HG02610 (cell line): Measurements from ENCODE around the gene GLUD1.
"Not testable (repeated sequence)": the region's sequence is repeated elsewhere in the genome, so short reads cannot be mapped to it uniquely, and the experiment has no call there.

Source experiments
- ATAC-seq: cut with Tn5 transposase; IDR thresholded peaks from one replicate; pipeline ENCODE4 v1.9.1; 2021; ENCODE audit warnings: mild to moderate bottlenecking, moderate library complexity; ENCODE audit not compliant: unreplicated experiment

Gene GLUD1

DNA sequence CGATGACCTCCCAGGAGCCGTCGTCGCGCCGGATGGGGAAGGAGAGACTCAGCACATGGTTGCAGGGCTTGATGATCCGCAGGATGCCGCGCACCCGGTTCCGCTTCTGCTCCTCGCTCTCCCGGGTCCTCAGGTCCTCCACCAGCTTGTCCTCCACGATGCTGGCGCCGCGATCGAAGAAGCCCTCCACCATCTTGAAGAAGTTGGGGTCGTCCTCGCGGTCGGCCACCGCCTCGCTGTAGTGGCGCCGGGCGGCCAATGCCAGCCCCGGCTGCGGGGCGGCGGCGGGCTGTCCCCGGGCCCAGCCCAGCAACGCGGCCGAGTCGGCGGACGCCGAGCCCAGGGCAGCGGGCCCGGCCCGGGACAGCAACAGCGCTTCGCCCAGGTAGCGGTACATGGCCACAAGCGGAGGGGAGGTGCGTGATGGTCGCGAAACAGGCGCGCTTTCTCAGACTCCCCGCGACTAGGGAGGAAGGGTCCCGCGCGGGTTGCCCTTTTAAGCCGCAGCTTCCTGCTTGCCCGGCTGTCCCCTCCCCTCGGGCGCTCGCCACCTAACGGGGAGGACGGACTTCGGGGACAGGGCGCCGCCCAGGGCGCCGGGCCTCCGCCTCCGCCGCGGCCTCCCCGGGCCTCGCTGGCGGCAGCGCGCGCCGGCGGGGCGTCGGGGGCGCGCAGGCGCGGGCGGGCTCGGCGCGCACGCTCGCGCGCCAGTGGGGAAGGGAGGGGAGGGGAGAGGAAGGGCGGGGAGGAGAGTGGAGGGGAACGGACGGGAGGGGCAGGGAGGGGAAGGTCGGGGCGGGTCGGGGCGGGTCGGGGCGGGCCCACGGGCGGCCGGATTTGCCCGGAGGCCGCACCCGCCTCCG, at the start of gene GLUD1, which contains the start of gene SHLD2:
Gene GLUD1 (minus strand): TSS at position 471 of the 863 bp plus-strand sequence. CDS start 74 bp downstream, at position 397.
Gene SHLD2 (plus strand): TSS at position 834 of the 863 bp plus-strand sequence. CDS start 56,149 bp downstream, outside the sequence.
- peak; percentile 69 for ATAC-seq

DNA sequence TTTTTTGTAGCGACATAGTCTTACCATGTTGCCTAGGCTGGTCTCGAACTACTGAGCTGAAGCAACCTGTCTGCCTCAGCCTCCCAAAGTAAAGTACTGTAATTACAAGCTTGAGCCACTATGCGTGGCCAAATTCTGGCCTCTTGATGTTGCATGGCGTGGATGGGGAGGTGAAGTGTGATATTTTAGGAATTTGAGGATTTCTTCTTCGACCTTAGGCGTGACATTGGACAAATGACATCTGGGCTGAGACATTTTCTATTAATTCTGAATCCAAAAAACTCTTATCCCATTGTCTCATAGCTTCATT, 48.4 kb upstream of the GLUD1 start:
- ATAC-seq = not testable (repeated sequence)

DNA sequence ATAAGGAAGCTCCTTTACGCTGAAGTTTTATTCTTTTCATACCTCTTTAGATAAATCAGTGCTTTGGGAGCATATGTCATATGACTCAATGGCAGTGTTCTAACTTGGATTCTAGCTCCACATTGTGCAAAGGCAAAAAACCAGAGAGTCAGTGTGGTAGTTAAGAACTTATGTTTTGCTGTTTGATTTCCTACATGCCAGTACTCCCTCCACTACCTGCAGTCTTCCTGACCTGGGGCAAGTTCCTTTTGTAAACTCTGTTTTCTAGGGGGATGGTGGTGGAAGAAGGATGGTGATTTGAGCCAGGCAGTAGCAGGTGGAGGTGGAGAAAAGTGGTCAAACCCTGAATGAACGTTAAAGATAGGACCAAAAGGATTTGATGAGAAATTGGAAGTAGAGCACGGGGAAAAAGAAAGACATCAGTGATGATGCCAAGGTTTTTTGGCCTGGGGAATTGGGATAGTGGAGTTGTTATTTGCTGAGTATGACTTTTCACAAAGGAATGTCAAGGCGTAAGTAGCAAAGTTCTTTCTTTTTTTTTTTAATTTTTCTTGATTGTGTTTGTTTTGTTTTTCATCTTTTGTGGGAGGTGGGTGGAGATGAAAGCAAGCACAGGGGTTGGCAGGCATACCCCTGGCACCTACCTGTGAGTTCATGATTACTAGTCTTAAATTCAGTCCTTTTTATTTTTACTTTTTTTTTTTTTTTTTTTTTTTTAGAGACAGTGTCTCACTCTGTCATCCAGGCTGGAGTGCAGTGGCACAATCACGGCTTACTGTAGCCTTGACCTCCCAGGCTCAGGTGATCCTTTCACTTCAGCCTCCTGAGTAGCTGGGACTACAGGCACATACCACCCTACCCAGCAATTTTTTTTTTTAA, 47.8 kb upstream of the GLUD1 start:
- ATAC-seq = not testable (repeated sequence)

DNA sequence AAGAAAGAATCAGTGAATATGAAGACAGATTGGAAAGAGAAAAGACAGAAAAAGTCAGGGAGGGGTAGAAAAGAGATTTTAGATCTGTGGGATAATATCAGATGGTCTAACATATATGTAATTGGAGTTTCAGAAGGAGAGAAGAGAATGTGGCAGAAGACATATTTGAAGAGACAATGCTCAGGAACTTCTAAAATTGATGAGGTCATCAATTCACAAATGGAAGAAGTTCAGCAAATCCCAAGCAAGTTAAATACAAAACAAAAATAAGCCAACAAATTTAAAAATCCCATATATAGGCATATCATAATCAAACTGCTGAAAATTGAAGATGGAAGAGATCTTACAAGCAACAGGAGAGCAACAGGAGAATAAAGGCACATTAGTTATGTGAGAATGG, 42.8 kb upstream of the GLUD1 start:
- not testable (repeated sequence) for ATAC-seq

DNA sequence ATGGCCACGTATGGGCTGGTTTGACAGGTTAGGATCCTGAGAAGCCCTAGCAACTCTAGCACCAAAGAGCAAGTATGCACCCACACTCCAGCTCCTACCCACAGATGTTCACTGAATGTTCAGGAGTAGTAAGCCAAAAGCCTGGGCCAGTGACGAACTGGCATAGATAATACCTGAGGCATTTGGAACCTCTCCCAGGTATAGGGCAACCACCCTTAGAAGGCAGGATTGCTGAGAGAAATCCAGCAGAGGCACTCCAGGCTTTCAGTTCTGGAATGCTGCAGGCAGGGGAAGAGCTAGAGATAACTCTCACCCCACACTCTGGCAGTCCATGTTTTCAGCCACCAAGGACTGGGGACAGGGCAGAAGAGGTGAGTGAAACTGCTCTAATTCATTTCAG, 39.8 kb upstream of the GLUD1 start:
- not testable (repeated sequence) for ATAC-seq

DNA sequence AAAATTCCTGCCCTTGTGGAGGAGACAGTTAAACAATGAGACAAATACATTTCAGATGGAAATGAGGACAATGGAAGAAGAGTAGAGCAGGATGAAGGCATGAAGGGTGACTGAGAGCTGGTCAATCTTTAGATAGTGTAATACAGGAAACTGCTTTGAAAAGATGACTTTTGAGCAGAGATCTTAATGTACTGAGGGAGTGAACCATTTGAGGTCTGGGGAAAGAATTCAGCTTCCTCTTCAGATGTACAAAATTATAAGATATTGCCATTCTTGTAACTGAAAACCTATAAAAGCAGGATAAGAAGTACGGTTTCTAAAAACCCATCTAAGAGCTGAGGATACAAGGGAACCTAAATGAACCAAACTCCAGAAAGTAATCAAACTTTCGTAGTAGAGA, 39.3 kb upstream of the GLUD1 start:
- ATAC-seq = not testable (repeated sequence)

DNA sequence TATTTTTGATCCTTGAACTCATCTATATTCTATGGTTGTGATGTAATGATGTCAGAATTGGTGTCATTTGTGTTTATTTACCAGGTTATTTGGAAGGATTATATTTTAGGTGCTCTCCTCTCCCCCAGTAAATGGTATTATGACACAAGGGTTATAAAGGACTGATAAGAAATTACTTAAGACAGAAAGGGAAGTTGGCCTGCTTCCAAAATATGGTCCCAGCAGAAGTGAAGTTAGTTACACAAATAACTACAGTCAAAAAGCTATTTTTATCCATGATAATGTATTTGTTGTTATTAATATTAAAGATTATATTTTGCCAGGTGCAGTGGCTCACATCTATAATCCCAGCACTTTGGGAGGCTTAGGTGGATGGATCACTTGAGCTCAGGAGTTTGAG, 37.5 kb upstream of the GLUD1 start:
- ATAC-seq = not testable (repeated sequence)

DNA sequence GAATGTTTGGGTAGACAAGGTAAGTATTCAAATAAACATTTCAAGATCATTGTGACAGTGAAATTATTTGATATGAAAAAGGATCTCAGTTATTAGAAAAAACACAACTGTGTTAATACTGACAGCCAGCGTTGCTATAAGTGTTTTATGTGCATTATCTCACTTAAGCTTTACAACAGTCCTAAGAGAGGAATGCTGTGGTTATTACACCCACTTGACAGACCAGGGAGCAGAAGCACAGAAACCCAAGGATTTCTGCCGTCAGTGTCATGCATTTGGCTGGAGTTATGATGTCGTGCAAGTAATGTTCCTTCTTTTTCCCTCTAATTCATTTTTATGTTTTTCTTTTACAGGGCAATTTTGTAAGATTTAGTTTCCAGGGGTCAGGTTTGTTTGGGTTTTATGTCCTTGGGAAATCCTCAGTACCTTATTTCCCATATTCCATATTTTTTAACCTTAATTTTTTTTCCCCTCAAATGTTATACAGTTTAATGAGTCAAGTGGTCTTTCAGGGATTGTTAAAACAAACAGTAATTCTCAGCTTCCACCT, 33.0 kb upstream of the GLUD1 start:
- not testable (repeated sequence) for ATAC-seq

DNA sequence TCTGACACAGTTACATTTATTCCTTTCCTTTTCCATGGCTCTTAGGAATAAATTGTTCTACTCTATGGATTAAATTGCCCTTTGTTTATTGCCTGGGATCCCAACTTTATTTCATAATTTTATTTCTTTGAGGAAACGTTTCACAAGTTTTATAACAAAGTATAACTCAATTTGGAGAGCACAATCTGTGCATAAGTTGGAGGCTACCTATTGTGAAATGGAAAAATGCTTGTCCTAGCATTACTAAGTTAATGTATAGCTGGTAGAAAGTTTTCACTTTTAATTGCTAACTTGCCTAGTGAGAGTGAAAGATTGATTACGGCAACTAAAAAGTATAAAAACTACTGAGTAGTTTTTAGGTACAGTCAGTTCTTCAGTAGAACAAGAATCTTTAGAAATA, 32.4 kb upstream of the GLUD1 start:
- not testable (repeated sequence) for ATAC-seq

DNA sequence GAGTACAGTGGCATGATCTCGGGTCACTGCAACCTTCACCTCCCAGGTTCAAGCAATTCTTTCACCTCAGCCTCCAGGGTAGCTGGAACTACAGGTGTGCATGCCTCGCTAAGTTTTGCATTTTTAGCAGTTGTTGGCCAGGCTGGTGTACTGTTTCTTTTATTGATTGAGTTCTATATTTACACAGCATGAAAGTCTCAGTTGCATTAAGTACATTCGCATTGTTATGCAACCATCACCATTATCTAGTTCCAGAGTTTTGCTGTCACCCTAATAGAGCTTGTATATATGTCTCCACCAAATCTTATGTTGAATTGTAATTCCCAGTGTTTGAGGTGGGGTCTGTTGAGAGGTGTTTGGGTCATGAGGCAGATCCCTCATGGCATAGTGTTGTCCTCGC, 28.7 kb upstream of the GLUD1 start:
- ATAC-seq = not testable (repeated sequence)

DNA sequence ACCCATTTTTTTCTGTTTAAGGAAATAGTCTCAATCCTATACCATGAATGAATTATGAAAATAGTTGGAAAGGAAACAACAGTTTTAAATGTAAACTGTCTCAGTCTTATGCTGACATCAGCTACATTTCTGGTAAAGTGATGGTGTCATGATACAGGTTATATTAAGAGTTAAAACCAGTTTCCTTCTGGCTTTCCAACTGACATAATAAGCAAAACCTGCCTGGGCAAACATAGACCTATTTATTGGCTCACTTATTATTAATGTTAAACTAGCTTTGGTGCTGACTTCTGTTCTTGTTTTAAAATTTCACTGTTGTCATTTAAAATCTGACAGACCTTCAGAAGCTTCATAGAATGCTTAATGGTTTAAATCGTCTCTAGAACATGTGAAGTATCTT, 24.4 kb upstream of the GLUD1 start:
- ATAC-seq = not testable (repeated sequence)

DNA sequence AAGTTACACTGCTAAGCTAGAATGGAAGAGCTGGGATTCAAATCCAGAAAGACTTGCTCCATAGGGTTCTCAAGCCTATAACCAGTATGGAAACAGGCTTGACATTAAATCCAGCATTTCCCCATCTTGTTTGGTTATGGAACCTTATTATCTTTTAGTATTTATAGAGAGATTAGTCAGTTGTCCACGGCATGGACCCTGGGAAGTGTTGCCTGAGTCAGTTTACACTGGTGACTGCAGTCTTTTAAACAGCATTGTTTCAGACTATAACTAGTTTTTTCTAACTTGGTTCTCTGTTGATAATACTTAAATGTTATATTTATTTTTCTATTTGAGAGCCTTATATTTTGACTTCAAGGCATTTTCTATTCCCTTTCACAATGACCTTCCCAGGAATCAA, 23.5 kb upstream of the GLUD1 start:
- not testable (repeated sequence) for ATAC-seq

DNA sequence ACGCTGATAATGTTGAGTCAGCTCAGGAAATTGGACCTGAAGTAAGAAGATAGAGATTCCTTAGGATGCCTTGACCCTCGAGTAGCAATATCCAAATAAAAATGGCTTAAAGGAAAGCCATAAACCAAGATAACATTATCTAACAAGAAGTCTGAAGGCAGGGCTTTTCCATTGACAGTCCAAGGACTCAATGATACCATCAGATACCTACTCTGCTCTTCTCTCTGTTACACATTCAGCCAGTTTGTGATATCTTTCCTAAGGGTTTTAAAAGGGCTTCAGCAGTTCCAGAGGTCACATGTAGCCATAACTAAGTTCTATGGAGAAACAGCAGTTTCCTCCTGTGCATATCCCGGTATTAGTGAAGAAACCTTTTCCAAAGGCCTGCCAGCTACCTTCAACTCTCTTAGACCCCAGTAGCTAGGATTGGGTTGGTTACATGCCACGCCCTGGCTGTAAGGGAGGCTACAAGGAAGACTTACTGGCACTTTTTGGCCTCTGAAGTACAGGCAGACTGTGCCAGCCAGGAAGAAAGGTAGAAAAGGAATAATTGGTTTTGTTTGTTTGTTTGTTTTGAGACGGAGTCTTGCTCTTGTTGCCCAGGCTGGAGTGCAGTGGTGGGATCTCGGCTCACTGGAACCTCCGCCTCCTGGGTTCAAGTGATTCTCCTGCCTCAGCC, 10.9 kb upstream of the GLUD1 start:
- ATAC-seq = no peak

DNA sequence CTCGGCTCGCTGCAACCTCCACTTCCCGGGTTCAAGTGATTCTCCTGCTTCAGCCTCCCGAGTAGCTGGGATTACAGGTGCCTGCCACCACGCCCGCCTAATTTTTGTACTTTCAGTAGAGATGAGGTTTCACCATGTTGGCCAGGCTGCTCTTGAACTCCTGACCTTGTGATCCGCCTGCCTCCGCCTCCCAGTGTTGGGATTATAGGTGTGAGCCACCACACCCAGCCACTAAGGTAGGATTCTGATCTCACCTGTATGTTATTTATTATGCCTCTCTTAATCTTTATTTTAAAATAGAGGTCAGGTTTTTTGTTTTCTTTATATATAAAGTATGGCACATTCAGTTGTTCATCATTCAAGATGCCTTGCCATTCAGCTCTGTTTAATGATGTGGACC, 10.1 kb upstream of the GLUD1 start:
- ATAC-seq = not testable (repeated sequence)

DNA sequence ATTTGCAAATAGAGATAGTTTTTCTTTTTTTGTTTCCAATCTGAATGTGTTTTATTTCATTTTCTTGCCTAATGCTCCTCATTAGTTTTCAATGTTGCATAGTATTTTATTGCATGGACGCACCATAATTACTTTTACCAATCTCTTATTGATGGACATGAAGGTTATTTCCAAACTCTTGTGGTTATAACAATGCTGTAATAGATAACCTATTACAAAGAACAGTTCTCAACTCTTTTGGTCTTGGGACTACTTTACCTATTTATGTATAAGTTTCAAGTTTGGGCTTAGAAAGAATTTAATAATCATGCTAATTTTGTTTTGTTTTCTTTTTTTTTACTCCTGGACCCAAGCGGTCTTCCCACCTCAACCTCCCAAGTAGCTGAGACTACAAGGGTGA, 7.4 kb upstream of the GLUD1 start:
- ATAC-seq = no peak

DNA sequence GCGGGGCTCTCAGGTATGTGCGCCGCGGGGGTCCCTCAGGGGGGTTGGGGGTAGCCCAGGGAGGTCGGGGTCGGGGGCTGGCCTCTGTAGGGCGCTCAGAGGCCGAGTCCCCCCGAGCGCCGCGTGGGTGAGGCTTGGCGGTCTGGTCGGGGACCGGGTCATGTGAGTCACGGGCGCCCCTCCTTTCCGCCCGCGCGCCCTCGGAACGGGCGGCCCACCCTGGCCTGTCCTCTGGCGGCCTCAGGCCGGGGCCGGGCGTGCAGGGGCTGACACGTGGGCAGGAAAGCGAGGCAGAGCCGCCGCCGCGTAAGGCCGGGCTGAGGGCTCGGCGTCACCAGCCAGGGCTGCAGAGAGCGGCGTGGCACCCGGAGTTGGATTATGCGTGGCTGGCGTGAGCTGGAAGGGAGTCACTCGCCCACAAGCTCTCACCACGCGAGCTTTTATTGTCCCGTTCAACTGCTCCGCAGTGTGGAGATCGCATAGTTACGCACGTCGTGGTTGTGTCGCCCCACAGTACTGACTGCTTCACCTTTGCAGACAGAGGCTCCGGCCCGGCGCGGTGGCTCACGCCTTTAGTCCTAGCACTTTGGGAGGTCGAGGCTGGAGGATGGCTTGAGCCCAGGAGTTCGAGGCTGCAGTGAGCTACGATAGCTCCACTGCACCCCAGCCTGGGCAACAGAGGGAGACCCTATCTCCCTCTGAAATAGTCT, 748 bp upstream of the GLUD1 start:
- ATAC-seq = peak; percentile 60

DNA sequence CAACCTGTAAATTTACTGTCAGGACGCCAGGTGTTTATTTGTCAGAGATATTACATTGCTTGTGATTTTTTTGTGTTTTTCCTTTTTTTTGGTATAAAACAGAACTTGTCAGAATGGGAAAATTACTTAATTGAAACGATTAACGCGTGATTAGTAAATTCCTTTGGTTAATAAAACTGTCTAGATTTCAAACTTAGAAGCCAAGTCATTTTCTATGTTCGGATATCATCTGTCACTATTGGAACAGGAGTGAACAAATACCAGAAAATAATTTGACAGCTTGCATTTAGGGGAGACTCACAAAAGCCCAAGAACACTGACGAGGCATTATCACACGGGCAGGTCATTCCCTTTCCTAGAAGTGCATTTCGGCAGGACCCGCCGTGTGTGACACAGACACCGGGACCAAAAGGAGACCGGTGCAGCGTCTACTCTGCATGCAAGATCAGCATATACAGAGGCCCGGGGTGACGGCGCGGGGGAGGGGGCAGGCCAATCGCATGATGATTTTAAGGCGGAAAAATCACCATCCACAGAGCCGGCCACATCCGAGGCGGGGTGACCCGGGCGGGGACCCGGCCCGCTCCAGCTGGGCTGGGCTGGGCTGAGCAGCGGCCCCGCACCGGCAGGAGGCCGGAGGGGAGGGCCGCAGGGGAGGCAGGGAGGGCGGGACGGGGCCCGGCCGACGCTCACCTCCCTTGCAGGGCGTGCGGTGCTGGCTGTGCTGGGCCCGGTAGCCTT, 841 bp downstream of the GLUD1 start:
- ATAC-seq = peak; percentile 29

DNA sequence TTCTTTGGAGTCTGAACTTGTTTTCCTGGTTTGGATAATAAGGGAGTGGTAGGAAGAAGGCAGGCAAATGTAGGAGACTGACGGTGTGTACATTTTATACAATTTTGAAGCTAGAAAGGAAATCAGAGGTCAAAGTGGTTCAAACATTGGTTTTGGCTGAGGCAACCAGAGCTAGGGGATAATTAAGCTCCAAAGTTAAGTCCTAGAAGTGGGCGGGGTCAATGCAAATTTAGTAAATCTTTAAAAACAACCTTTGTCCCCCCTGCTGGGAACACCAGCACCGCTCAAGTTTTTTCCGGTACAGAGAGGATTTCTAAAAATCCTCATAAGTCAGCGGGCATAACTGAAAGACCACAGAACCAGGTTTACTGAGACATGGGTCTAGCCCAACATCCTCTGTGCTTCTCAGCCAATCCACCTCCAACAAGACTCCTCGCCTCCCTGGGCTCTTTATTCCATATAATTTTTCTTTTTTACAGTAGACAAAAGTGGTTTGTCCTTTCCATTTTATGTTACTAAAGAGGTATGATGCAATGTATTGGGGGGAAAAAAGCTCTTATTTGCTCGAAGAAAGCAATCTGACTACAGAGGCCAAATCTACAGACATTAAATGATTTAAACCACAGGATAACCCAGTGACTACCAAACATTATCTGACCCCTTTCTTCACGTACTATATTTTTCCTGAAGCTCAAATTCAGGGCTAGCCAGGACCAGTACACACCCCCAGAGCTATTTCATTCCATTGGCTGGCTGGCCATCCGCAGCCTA, 1.6 kb downstream of the GLUD1 start:
- ATAC-seq = no peak

DNA sequence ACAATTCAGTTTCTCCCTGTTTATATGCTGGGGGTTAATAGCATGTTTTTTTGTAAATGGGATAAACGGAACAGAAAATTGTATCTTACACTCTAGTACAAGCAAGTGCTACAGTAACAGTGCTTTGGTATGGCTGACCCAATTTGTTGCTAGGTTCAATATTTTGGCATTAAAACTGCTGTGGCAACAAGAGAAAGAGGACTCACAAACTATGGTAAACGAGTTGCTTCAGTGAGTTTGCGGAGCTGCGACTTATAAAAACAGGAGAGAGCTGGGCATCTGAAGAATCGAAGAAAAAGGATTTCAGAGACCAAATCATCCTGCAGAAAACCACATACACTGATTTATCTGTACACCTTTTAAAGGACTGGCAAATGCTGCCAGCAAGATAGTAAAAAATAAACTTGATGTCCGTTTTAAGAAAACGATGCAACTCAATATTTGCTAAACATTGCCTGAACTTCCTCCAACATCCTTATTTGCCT, 2.2 kb downstream of the GLUD1 start:
- no peak for ATAC-seq
